ENCODE data around the gene MYORG. TPM values are rescaled to one million over a fixed set of nuclear protein-coding genes. Genes with fewer than 3 reads are reported as not detected.

The MYORG gene
- total and polyA plus RNA-seq, 9 of the 15 experiments (the other 6 are each of a cell fraction or from before 2014, with no cell fraction given) = 0.06 to 0.82 (median 0.18) TPM

DNA sequence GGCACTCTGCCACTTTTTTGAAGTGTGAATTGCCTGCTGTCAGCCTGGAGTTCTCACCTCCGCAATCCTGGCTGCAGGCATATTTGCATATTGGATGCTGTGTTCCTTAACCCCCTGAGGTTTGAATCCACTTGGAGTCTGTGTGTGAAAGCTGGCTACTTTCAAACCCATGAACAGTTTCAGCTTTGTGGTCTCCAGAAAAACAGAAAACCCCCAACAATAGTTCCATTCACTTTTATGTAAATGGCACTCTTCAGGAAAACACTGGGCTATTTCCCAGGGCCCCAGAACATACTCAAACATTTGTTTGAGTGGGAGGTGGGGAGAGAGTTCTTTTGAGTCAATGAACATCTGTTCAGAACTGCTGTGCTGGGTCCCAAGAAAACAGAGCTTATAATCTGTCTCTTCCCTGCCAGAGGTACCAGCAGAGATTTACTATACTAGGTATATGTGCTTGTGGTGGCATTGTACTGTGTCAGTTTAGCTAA, 42.3 kb downstream of the MYORG start:
- in situ Hi-C loops (cut with MboI) = no loop called here
- CTCF ChIA-PET (ENCODE audit: low intra/inter-chr PET ratio) = no interaction called here

More for the DNA sequence above, 42.3 kb downstream of the MYORG start:
- Histone ChIP-seq H3K9me3 (replicated peaks; ENCODE audit: control insufficient read depth, insufficient read depth, low read depth, low read length) (no peaks in the 10 kb centered on the region), H3K79me2 (ENCODE audit: control insufficient read depth, insufficient read depth, low read length) (peaks cover 9% of the 10 kb centered on the region), H3K4me2 (ENCODE audit: insufficient read depth, low read length) (no peak overlapping the region), H2AFZ (ENCODE audit: low read depth, low read length) (no peak overlapping the region), H3K27ac (ENCODE audit: extremely low read depth, low read depth, low read length) (no peak overlapping the region), H4K20me1 (replicated peaks; ENCODE audit: control insufficient read depth, insufficient read depth, low read length) (no peaks in the 10 kb centered on the region), H3K36me3 (ENCODE audit: control insufficient read depth, insufficient read depth, low read length) (peaks cover 9% of the 10 kb centered on the region; the same call in 2 of the 3 replicates), H3K9me1 (ENCODE audit: control insufficient read depth, insufficient read depth, low read length) (no peaks in the 10 kb centered on the region), H3K27me3 (ENCODE audit: control insufficient read depth in 2 of 2, insufficient read depth in 2 of 2, low read length in 2 of 2) (no peaks in the 10 kb centered on the region), H3K4me3 (no peak overlapping the region), H3K4me1 (replicated peaks in 1 of 2; ENCODE audit: control insufficient read depth in 2 of 2, insufficient read depth in 2 of 2, low read length in 2 of 2) (peaks cover 6 to 10% of the 10 kb centered on the region in 2 experiments; a peak in 3 of 5 replicates), H3K9ac (ENCODE audit: insufficient read depth in 1 of 2, low read depth in 2 of 2, low read length in 2 of 2) (no peak overlapping the region)
- TF ChIP-seq, protein P1, sequence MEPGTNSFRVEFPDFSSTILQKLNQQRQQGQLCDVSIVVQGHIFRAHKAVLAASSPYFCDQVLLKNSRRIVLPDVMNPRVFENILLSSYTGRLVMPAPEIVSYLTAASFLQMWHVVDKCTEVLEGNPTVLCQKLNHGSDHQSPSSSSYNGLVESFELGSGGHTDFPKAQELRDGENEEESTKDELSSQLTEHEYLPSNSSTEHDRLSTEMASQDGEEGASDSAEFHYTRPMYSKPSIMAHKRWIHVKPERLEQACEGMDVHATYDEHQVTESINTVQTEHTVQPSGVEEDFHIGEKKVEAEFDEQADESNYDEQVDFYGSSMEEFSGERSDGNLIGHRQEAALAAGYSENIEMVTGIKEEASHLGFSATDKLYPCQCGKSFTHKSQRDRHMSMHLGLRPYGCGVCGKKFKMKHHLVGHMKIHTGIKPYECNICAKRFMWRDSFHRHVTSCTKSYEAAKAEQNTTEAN (CRISPR knock-in tag; IDR thresholded peaks at IDR 0.05) = no peak
- TF ChIP-seq BACH1 (tag; IDR thresholded peaks at IDR 0.05) (no peak), FOXJ2 (tag; IDR thresholded peaks at IDR 0.05) (no peak), SMARCE1 (IDR thresholded peaks at IDR 0.05) (no peak), GATA2 (CRISPR knock-in tag; IDR thresholded peaks at IDR 0.05) (no peak), ZNF436 (CRISPR knock-in tag; IDR thresholded peaks at IDR 0.05) (no peak), TRIM24 (IDR thresholded peaks at IDR 0.05) (no peak), CEBPB (tag; IDR thresholded peaks at IDR 0.05) (no peak)
- TF ChIP-seq, protein P2, sequence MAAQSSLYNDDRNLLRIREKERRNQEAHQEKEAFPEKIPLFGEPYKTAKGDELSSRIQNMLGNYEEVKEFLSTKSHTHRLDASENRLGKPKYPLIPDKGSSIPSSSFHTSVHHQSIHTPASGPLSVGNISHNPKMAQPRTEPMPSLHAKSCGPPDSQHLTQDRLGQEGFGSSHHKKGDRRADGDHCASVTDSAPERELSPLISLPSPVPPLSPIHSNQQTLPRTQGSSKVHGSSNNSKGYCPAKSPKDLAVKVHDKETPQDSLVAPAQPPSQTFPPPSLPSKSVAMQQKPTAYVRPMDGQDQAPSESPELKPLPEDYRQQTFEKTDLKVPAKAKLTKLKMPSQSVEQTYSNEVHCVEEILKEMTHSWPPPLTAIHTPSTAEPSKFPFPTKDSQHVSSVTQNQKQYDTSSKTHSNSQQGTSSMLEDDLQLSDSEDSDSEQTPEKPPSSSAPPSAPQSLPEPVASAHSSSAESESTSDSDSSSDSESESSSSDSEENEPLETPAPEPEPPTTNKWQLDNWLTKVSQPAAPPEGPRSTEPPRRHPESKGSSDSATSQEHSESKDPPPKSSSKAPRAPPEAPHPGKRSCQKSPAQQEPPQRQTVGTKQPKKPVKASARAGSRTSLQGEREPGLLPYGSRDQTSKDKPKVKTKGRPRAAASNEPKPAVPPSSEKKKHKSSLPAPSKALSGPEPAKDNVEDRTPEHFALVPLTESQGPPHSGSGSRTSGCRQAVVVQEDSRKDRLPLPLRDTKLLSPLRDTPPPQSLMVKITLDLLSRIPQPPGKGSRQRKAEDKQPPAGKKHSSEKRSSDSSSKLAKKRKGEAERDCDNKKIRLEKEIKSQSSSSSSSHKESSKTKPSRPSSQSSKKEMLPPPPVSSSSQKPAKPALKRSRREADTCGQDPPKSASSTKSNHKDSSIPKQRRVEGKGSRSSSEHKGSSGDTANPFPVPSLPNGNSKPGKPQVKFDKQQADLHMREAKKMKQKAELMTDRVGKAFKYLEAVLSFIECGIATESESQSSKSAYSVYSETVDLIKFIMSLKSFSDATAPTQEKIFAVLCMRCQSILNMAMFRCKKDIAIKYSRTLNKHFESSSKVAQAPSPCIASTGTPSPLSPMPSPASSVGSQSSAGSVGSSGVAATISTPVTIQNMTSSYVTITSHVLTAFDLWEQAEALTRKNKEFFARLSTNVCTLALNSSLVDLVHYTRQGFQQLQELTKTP (IDR thresholded peaks at IDR 0.05; ENCODE audit: low read depth in 1 of 2, partially characterized antibody in 2 of 2) = no peak
- TF ChIP-seq, protein P3, sequence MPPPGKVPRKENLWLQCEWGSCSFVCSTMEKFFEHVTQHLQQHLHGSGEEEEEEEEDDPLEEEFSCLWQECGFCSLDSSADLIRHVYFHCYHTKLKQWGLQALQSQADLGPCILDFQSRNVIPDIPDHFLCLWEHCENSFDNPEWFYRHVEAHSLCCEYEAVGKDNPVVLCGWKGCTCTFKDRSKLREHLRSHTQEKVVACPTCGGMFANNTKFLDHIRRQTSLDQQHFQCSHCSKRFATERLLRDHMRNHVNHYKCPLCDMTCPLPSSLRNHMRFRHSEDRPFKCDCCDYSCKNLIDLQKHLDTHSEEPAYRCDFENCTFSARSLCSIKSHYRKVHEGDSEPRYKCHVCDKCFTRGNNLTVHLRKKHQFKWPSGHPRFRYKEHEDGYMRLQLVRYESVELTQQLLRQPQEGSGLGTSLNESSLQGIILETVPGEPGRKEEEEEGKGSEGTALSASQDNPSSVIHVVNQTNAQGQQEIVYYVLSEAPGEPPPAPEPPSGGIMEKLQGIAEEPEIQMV (tag; conservative IDR thresholded peaks at IDR 0.05; ENCODE audit: low read depth) = no peak
- TF ChIP-seq, protein P4, sequence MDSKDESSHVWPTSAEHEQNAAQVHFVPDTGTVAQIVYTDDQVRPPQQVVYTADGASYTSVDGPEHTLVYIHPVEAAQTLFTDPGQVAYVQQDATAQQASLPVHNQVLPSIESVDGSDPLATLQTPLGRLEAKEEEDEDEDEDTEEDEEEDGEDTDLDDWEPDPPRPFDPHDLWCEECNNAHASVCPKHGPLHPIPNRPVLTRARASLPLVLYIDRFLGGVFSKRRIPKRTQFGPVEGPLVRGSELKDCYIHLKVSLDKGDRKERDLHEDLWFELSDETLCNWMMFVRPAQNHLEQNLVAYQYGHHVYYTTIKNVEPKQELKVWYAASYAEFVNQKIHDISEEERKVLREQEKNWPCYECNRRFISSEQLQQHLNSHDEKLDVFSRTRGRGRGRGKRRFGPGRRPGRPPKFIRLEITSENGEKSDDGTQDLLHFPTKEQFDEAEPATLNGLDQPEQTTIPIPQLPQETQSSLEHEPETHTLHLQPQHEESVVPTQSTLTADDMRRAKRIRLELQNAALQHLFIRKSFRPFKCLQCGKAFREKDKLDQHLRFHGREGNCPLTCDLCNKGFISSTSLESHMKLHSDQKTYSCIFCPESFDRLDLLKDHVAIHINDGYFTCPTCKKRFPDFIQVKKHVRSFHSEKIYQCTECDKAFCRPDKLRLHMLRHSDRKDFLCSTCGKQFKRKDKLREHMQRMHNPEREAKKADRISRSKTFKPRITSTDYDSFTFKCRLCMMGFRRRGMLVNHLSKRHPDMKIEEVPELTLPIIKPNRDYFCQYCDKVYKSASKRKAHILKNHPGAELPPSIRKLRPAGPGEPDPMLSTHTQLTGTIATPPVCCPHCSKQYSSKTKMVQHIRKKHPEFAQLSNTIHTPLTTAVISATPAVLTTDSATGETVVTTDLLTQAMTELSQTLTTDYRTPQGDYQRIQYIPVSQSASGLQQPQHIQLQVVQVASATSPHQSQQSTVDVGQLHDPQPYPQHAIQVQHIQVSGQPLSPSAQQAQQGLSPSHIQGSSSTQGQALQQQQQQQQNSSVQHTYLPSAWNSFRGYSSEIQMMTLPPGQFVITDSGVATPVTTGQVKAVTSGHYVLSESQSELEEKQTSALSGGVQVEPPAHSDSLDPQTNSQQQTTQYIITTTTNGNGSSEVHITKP (IDR thresholded peaks at IDR 0.05; ENCODE audit: partially characterized antibody) = no peak
- intact Hi-C loops (cut with micrococcal nuclease) = no loop called here
- no peak for DNase-seq (ENCODE audit: extremely low read depth in 1 of 4, low spot score in 3 of 4)
- 100% methylated on average over 1 of the region's 1 CpG for WGBS (ENCODE audit: insufficient coverage, low coverage, missing lambda C conversion rate)
- BruUV-seq (replicated peaks) = no TSS peak
- ATAC-seq = no peak
- POLR2A ChIA-PET = interaction anchor here (0.6 to 1.7 kb wide), 2 partner anchors 42 to 73 kb away, joined by 3 to 6 read pairs; partner anchors contain the start of gene MYORG
- no peak for FAIRE-seq

Data from K562 (cell line).